K562 (cell line): Measurements from ENCODE around the gene SETD5. TPM values are rescaled to one million over a fixed set of nuclear protein-coding genes. Genes with fewer than 3 reads are reported as not detected.
A peak's percentile ranks its signal among the peaks of the same experiment; 100 is the strongest.

Experiments
- C11orf30 ChIP-seq: fragments of 450-650 bp; IDR thresholded peaks from 2 replicates; pipeline ENCODE4 v1.6.1; 2016; ENCODE audit warnings: low read depth, mild to moderate bottlenecking
- CHCHD3 ChIP-seq: fragments of 250-450 bp; sonication (Bioruptor Pico); IDR thresholded peaks from 2 replicates; pipeline ENCODE4 v2.1.2; 2022; ENCODE audit warnings: mild to moderate bottlenecking
- DIDO1 ChIP-seq: fragments of 450-650 bp; IDR thresholded peaks from 2 replicates; pipeline ENCODE4 v1.6.1; 2016; ENCODE audit warnings: low read depth, missing biosample characterization, missing genetic modification characterization
- GABPA ChIP-seq: fragments of 200-800 bp; sonication (Bioruptor generic); conservative IDR thresholded peaks from 2 replicates; pipeline ENCODE4 v1.6.1; 2016; ENCODE audit warnings: low read depth, missing genetic modification characterization, missing compliant biosample characterization
- GATAD2B ChIP-seq: fragments of 450-650 bp; IDR thresholded peaks from 2 replicates; pipeline ENCODE4 v1.6.1; 2017; ENCODE audit warnings: mild to moderate bottlenecking, borderline replicate concordance
- MAZ ChIP-seq, 2 experiments: fragments of 450-650 bp in 1 of 2; sonication (generic) in 1 of 2; formaldehyde crosslinking; IDR thresholded peaks in 1 of 2; conservative IDR thresholded peaks in 1 of 2; 2 replicates each; pipeline versions ENCODE4 v1.4.0 to v1.5.0; 2020; ENCODE audit warnings: mild to moderate bottlenecking in 1 of 2, missing genetic modification reagents in 1 of 2
- MED1 ChIP-seq: sonication (generic); formaldehyde crosslinking; IDR thresholded peaks from 2 replicates; pipeline ENCODE4 v1.8.1; 2023; ENCODE audit warnings: missing genetic modification reagents, borderline replicate concordance
- MXI1 ChIP-seq: IDR thresholded peaks from 2 replicates; pipeline ENCODE4 v1.6.1; 2011; ENCODE audit warnings: low read depth, mild to moderate bottlenecking, improper control_type of control experiment, low read length
- PBX2 ChIP-seq, 2 experiments: IDR thresholded peaks in 1 of 2; conservative IDR thresholded peaks in 1 of 2; 2 replicates each; pipeline ENCODE4 v1.6.1; 2016; ENCODE audit warnings: low read depth in 2 of 2, mild to moderate bottlenecking in 1 of 2, missing compliant biosample characterization in 1 of 2, missing genetic modification characterization in 1 of 2, moderate library complexity in 1 of 2
- PHF21A ChIP-seq: fragments of 450-650 bp; IDR thresholded peaks from 2 replicates; pipeline ENCODE4 v1.6.1; 2017; ENCODE audit warnings: low read depth, borderline replicate concordance
- POLR3G ChIP-seq: IDR thresholded peaks from 2 replicates; pipeline ENCODE4 v1.6.1; 2011; ENCODE audit not compliant: insufficient read length, insufficient replicate concordance; ENCODE audit errors: extremely low read depth
- SUPT5H ChIP-seq: fragments of 450-650 bp; IDR thresholded peaks from 2 replicates; pipeline ENCODE4 v1.6.1; 2016
- TBL1XR1 ChIP-seq, 2 experiments: IDR thresholded peaks; 2 replicates each; pipeline ENCODE4 v1.6.1; 2012; ENCODE audit warnings: improper control_type of control experiment in 2 of 2, low read length in 2 of 2, mild to moderate bottlenecking in 1 of 2
- TCF3 ChIP-seq: sonication (generic); formaldehyde crosslinking; IDR thresholded peaks from 2 replicates; pipeline ENCODE4 v1.4.0; 2020; ENCODE audit warnings: mild to moderate bottlenecking, missing genetic modification reagents
- TCF7 ChIP-seq: sonication (generic); IDR thresholded peaks from 2 replicates; pipeline ENCODE4 v1.6.1; 2016; ENCODE audit warnings: antibody characterized with exemption, borderline replicate concordance
- TEAD4 ChIP-seq, 2 experiments: sonication (generic) in 1 of 2; formaldehyde crosslinking in 1 of 2; IDR thresholded peaks; 2 replicates each; pipeline versions ENCODE4 v1.6.1 to v1.8.0; 2012 to 2022; ENCODE audit warnings: borderline replicate concordance in 1 of 2, inconsistent platforms in 1 of 2, low read length in 1 of 2, mild to moderate bottlenecking in 1 of 2, missing genetic modification reagents in 1 of 2
- ZBTB11 ChIP-seq, 3 experiments: fragments of 200-800 bp in 1 of 3; fragments of 250-450 bp in 1 of 3; fragments of 450-650 bp in 1 of 3; sonication (Bioruptor Pico) in 1 of 3; sonication (Bioruptor generic) in 1 of 3; formaldehyde crosslinking in 1 of 3; IDR thresholded peaks; 2 replicates each; pipeline versions ENCODE4 v1.6.1 to v1.8.0; 2016 to 2022; ENCODE audit warnings: mild to moderate bottlenecking in 2 of 3, missing genetic modification characterization in 2 of 3, missing compliant biosample characterization in 1 of 3, moderate library complexity in 1 of 3
- ZNF23 ChIP-seq: fragments of 250-450 bp; sonication (Bioruptor Pico); IDR thresholded peaks from 2 replicates; pipeline ENCODE4 v1.4.0; 2020; ENCODE audit warnings: mild to moderate bottlenecking
- ZNF253 ChIP-seq: fragments of 250-450 bp; sonication (Bioruptor Pico); conservative IDR thresholded peaks from 2 replicates; pipeline ENCODE4 v1.6.1; 2021; ENCODE audit warnings: mild to moderate bottlenecking
- ZNF282 ChIP-seq: sonication (generic); formaldehyde crosslinking; IDR thresholded peaks from 2 replicates; pipeline ENCODE4 v1.8.1; 2023; ENCODE audit warnings: missing genetic modification reagents
- ZNF347 ChIP-seq: fragments of 450-650 bp; formaldehyde crosslinking; IDR thresholded peaks from 2 replicates; pipeline ENCODE4 v1.4.0; 2020; ENCODE audit warnings: low read depth, mild to moderate bottlenecking, moderate library complexity
- ZNF561 ChIP-seq: fragments of 450-650 bp; formaldehyde crosslinking; conservative IDR thresholded peaks from 2 replicates; pipeline ENCODE4 v1.4.0; 2020; ENCODE audit warnings: mild to moderate bottlenecking, moderate library complexity
- polyA plus RNA-seq, 8 experiments: library from polyadenylated mRNA; depleted of rRNA in 4 of 8; stranded (reverse) in 5 of 8; unstranded in 3 of 8; fragments of >200 nt; fragmentation: Nextera tagmentation in 2 of 8; fragmentation: Illumina TruSeq in 1 of 8; extraction: Ambion mirVana in 2 of 8; extraction: Trizol in 1 of 8; gene quantifications; 2 replicates each; pipeline versions ENCODE4 v1.2.1 to v1.2.3, GENCODE V29; 2011 to 2014; ENCODE audit warnings: inconsistent platforms in 1 of 8, missing spikeins in 1 of 8
- total RNA-seq, 7 experiments: library from RNA; depleted of rRNA in 6 of 7; stranded (reverse); fragments of >200 nt in 6 of 7; fragmentation: Illumina TruSeq in 2 of 7; extraction: Trizol in 2 of 7; gene quantifications; 2 replicates each; pipeline versions ENCODE4 v1.2.1 to v1.2.3, GENCODE V29; 2011 to 2021; ENCODE audit warnings: low replicate concordance in 1 of 7

The SETD5 gene
- total and polyA plus RNA-seq, 9 of the 15 experiments (the other 6 are each of a cell fraction or from before 2014, with no cell fraction given): 20.8 to 135 (median 87.2) TPM

- no peak for TF ChIP-seq ZBTB11 (CRISPR knock-in tag; IDR thresholded peaks at IDR 0.05)
- TF ChIP-seq MED1 (CRISPR knock-in tag): no peak
- no peak; the same call in none of the 2 replicates for TF ChIP-seq ZNF282 (CRISPR knock-in tag)
- TF ChIP-seq PHF21A: no peak
- TF ChIP-seq MXI1: no peak
- TF ChIP-seq C11orf30: no peak
- TF ChIP-seq ZNF347 (CRISPR knock-in tag): no peak
- TF ChIP-seq TEAD4 (IDR thresholded peaks at IDR 0.05; ENCODE audit: low read length): peak; percentile 48
- no peak for TF ChIP-seq TEAD4 (CRISPR knock-in tag; IDR thresholded peaks at IDR 0.05; ENCODE audit: borderline replicate concordance)
- TF ChIP-seq TCF7: no peak
- TF ChIP-seq TBL1XR1 (IDR thresholded peaks at IDR 0.05; ENCODE audit: low read length in 2 of 2): peak; percentile 25 to 50; a peak in 3 of 4 replicates
- TF ChIP-seq ZNF23: no peak
- no peak for TF ChIP-seq POLR3G
- TF ChIP-seq DIDO1: no peak
- no peak for TF ChIP-seq ZNF561 (CRISPR knock-in tag)
- 0 out of 4 replicates have a peak, but pooled peaks of 1 of the 2 experiments have one; percentile 2 for TF ChIP-seq MAZ (CRISPR knock-in tag; conservative IDR thresholded peaks at IDR 0.05 in 1 of 2, IDR thresholded peaks at IDR 0.05 in 1 of 2)
- 0 out of 2 replicates have a peak, but pooled peaks have one; percentile 84 for TF ChIP-seq GATAD2B
- no peak for TF ChIP-seq ZNF253 (CRISPR knock-in tag)
- no peak for TF ChIP-seq GABPA (tag)
- TF ChIP-seq CHCHD3: no peak
- TF ChIP-seq SUPT5H: peak; percentile 53
- no peak for TF ChIP-seq TCF3 (CRISPR knock-in tag)
- no peak for TF ChIP-seq PBX2 (CRISPR knock-in tag; IDR thresholded peaks at IDR 0.05; ENCODE audit: low read depth)
- TF ChIP-seq PBX2 (tag; conservative IDR thresholded peaks at IDR 0.05; ENCODE audit: low read depth): no peak
Measured at GRCh38 chr3:9396301-9396631, 1.1 kb upstream of the SETD5 start (continued).
